Mesendoderm (in vitro differentiated cells): ENCODE measurements around the gene CHD9. TPM values are rescaled to one million over a fixed set of nuclear protein-coding genes. Genes with fewer than 3 reads are reported as not detected.
A peak's percentile ranks its signal among the peaks of the same experiment; 100 is the strongest.

ENCODE experiments used
- DNase-seq: peaks from one replicate; pipeline ENCODE4 v3.0.0; 2013
- H2AK5ac ChIP-seq: 2 replicates; pipeline ENCODE4 v1.6.1; 2013; ENCODE audit warnings: low read length, inconsistent platforms
- H2BK120ac ChIP-seq: 2 replicates; pipeline ENCODE4 v1.6.1; 2013; ENCODE audit warnings: low read depth, mild to moderate bottlenecking, low read length, moderate library complexity, mixed read lengths
- H2BK15ac ChIP-seq: replicated peaks from 2 replicates; pipeline ENCODE4 v1.6.1; 2013; ENCODE audit warnings: low read depth, mild to moderate bottlenecking, moderate library complexity
- H2BK5ac ChIP-seq: 2 replicates; pipeline ENCODE4 v1.6.1; 2013; ENCODE audit warnings: low read length, inconsistent platforms
- H3K18ac ChIP-seq: 2 replicates; pipeline ENCODE4 v1.6.1; 2013; ENCODE audit warnings: mild to moderate bottlenecking, low read length, mixed read lengths
- H3K23ac ChIP-seq: one replicate; pipeline ENCODE4 v1.6.1; 2013; ENCODE audit warnings: low read length
- H3K27ac ChIP-seq: 2 replicates; pipeline ENCODE4 v1.5.1; 2013; ENCODE audit warnings: low read depth, mild to moderate bottlenecking, inconsistent platforms, low read length, moderate library complexity
- H3K27me3 ChIP-seq: 2 replicates; pipeline ENCODE4 v1.6.1; 2013; ENCODE audit warnings: low read length, control low read depth, mild to moderate bottlenecking, inconsistent platforms; ENCODE audit not compliant: insufficient read depth, poor library complexity
- H3K36me3 ChIP-seq: 2 replicates; pipeline ENCODE4 v1.6.1; 2013; ENCODE audit warnings: low read length, inconsistent platforms; ENCODE audit not compliant: control insufficient read depth, insufficient read depth
- H3K4ac ChIP-seq: one replicate; pipeline ENCODE4 v1.6.1; 2013; ENCODE audit warnings: low read depth, mild to moderate bottlenecking, low read length, moderate library complexity
- H3K4me1 ChIP-seq: 2 replicates; pipeline ENCODE4 v1.6.1; 2013; ENCODE audit warnings: low read depth, low read length, inconsistent platforms; ENCODE audit not compliant: control insufficient read depth
- H3K4me2 ChIP-seq: 2 replicates; pipeline ENCODE4 v1.6.1; 2013; ENCODE audit warnings: low read length
- H3K4me3 ChIP-seq: 2 replicates; pipeline ENCODE4 v1.5.1; 2013; ENCODE audit warnings: mild to moderate bottlenecking, low read length
- H3K56ac ChIP-seq: one replicate; pipeline ENCODE4 v1.6.1; 2013; ENCODE audit warnings: low read length
- H3K79me1 ChIP-seq: 2 replicates; pipeline ENCODE4 v1.6.1; 2013; ENCODE audit warnings: low read length, inconsistent platforms
- H3K79me2 ChIP-seq: 2 replicates; pipeline ENCODE4 v1.6.1; 2013; ENCODE audit warnings: mild to moderate bottlenecking, low read length; ENCODE audit not compliant: control insufficient read depth, insufficient read depth
- H3K9ac ChIP-seq: 2 replicates; pipeline ENCODE4 v1.6.1; 2013; ENCODE audit warnings: low read length, inconsistent platforms
- H4K5ac ChIP-seq: one replicate; pipeline ENCODE4 v1.6.1; 2013; ENCODE audit warnings: low read length
- H4K8ac ChIP-seq: one replicate; pipeline ENCODE4 v1.6.1; 2013; ENCODE audit warnings: low read depth, mild to moderate bottlenecking, control low read depth, low read length, moderate library complexity
- WGBS: extraction: QIAGEN DNeasy Blood & Tissue Kit; methylation state at CpG from one replicate; pipeline ENCODE4 v1.1.7; 2013; ENCODE audit warnings: low lambda C conversion rate, missing lambda C conversion rate; ENCODE audit not compliant: insufficient coverage; ENCODE audit errors: extremely low coverage; 5-methylcytosine and 5-hydroxymethylcytosine counted together
- small RNA-seq: library from polyadenylated mRNA; stranded (forward); fragments of <200 nt; extraction: miRNeasy Mini kit (QIAGEN cat#:217004); gene quantifications from one replicate; pipeline ENCODE3, GENCODE V24; 2013; ENCODE audit not compliant: insufficient read depth

The CHD9 gene

GRCh38 chr16:53370827-53371226 is 316.0 kb downstream of the CHD9 start:
- H3K4me1 ChIP-seq = no peaks in the 10 kb centered on the region
- H2AK5ac ChIP-seq = no peak overlapping the region
- no peak overlapping the region for H4K8ac ChIP-seq
- H3K4me3 ChIP-seq = no peak overlapping the region
- H3K79me1 ChIP-seq = no peaks in the 10 kb centered on the region
- no peak for DNase-seq
- no peak overlapping the region for H3K27ac ChIP-seq
- no peak overlapping the region for H3K9ac ChIP-seq
- H3K4me2 ChIP-seq = no peak overlapping the region
- H2BK5ac ChIP-seq = no peak overlapping the region
- H3K4ac ChIP-seq = no peak overlapping the region
- no peak overlapping the region for H3K18ac ChIP-seq
- H3K56ac ChIP-seq = no peak overlapping the region
- no peaks in the 10 kb centered on the region for H3K79me2 ChIP-seq
- no peak overlapping the region for H3K23ac ChIP-seq
- H4K5ac ChIP-seq = no peak overlapping the region
- H2BK120ac ChIP-seq = no peak overlapping the region
- H2BK15ac ChIP-seq = no peak overlapping the region
- no peaks in the 10 kb centered on the region for H3K27me3 ChIP-seq
- H3K36me3 ChIP-seq = no peaks in the 10 kb centered on the region

- H3K56ac ChIP-seq = no peak overlapping the region
- no peak for DNase-seq
- no CpG with 5 or more reads among the region's 56 CpGs for WGBS
- H3K79me1 ChIP-seq = no peaks in the 10 kb centered on the region
- no peak overlapping the region for H3K9ac ChIP-seq
- H2BK5ac ChIP-seq = no peak overlapping the region
- no peak overlapping the region for H4K8ac ChIP-seq
- no peak overlapping the region for H3K4me2 ChIP-seq
- no peaks in the 10 kb centered on the region for H3K4me1 ChIP-seq
- no peaks in the 10 kb centered on the region for H3K27me3 ChIP-seq
- H3K36me3 ChIP-seq = no peaks in the 10 kb centered on the region
- no peak overlapping the region for H3K23ac ChIP-seq
- no peak overlapping the region for H4K5ac ChIP-seq
- H3K4me3 ChIP-seq = no peak overlapping the region
- no peak overlapping the region for H2BK15ac ChIP-seq
- H3K4ac ChIP-seq = no peak overlapping the region
- no peak overlapping the region for H2AK5ac ChIP-seq
- no peak overlapping the region for H3K27ac ChIP-seq
- no peaks in the 10 kb centered on the region for H3K79me2 ChIP-seq
- H2BK120ac ChIP-seq = no peak overlapping the region
- no peak overlapping the region for H3K18ac ChIP-seq
Observed at GRCh38 chr16:53372992-53373871, 318.4 kb downstream of the CHD9 start.

GRCh38 chr16:53374800-53375199 is 320.0 kb downstream of the CHD9 start:
- H4K8ac ChIP-seq = no peak overlapping the region
- no peak overlapping the region for H3K4ac ChIP-seq
- H3K23ac ChIP-seq = no peak overlapping the region
- H3K18ac ChIP-seq = no peak overlapping the region
- H2BK15ac ChIP-seq = no peak overlapping the region
- no peaks in the 10 kb centered on the region for H3K79me1 ChIP-seq
- H3K36me3 ChIP-seq = no peaks in the 10 kb centered on the region
- H2BK5ac ChIP-seq = no peak overlapping the region
- no peak for DNase-seq
- H3K56ac ChIP-seq = no peak overlapping the region
- H3K27ac ChIP-seq = no peak overlapping the region
- H2AK5ac ChIP-seq = no peak overlapping the region
- no peak overlapping the region for H3K9ac ChIP-seq
- H3K27me3 ChIP-seq = no peaks in the 10 kb centered on the region
- no peaks in the 10 kb centered on the region for H3K4me1 ChIP-seq
- no peak overlapping the region for H3K4me2 ChIP-seq
- no peak overlapping the region for H2BK120ac ChIP-seq
- H3K4me3 ChIP-seq = no peak overlapping the region
- H3K79me2 ChIP-seq = no peaks in the 10 kb centered on the region
- H4K5ac ChIP-seq = no peak overlapping the region
- WGBS = no CpG with 5 or more reads among the region's 5 CpGs

GRCh38 chr16:53378138-53378537 is 323.3 kb downstream of the CHD9 start:
- Histone ChIP-seq H3K36me3 (no peaks in the 10 kb centered on the region), H3K4me2 (no peak overlapping the region)
- WGBS = no CpG with 5 or more reads among the region's 5 CpGs

More at GRCh38 chr16:53378138-53378537, 323.3 kb downstream of the CHD9 start:
- H2AK5ac ChIP-seq = no peak overlapping the region
- H2BK120ac ChIP-seq = no peak overlapping the region
- no peak overlapping the region for H3K23ac ChIP-seq
- no peak overlapping the region for H4K5ac ChIP-seq
- H2BK15ac ChIP-seq = no peak overlapping the region
- no peak overlapping the region for H3K4ac ChIP-seq
- no peak overlapping the region for H3K56ac ChIP-seq
- H3K79me1 ChIP-seq = no peaks in the 10 kb centered on the region
- H4K8ac ChIP-seq = no peak overlapping the region
- no peaks in the 10 kb centered on the region for H3K4me1 ChIP-seq
- H3K9ac ChIP-seq = no peak overlapping the region
- DNase-seq = peak; percentile 73
- H3K18ac ChIP-seq = no peak overlapping the region
- H3K79me2 ChIP-seq = no peaks in the 10 kb centered on the region
- H3K4me3 ChIP-seq = no peak overlapping the region
- H3K27me3 ChIP-seq = no peaks in the 10 kb centered on the region
- H2BK5ac ChIP-seq = no peak overlapping the region
- H3K27ac ChIP-seq = no peak overlapping the region

Small RNAs within 50 kb of the gene (small RNA-seq; reads per million reads assigned to genes)
- not detected for gene RF01210
- gene RNA5SP427 = not detected
